GM18909 (cell line): Measurements from ENCODE around the gene GGT6.

Source experiments
- ATAC-seq: cut with Tn5 transposase; IDR thresholded peaks from one replicate; pipeline ENCODE4 v1.9.1; 2021; ENCODE audit warnings: mild to moderate bottlenecking; ENCODE audit not compliant: unreplicated experiment, poor library complexity

The GGT6 gene

DNA sequence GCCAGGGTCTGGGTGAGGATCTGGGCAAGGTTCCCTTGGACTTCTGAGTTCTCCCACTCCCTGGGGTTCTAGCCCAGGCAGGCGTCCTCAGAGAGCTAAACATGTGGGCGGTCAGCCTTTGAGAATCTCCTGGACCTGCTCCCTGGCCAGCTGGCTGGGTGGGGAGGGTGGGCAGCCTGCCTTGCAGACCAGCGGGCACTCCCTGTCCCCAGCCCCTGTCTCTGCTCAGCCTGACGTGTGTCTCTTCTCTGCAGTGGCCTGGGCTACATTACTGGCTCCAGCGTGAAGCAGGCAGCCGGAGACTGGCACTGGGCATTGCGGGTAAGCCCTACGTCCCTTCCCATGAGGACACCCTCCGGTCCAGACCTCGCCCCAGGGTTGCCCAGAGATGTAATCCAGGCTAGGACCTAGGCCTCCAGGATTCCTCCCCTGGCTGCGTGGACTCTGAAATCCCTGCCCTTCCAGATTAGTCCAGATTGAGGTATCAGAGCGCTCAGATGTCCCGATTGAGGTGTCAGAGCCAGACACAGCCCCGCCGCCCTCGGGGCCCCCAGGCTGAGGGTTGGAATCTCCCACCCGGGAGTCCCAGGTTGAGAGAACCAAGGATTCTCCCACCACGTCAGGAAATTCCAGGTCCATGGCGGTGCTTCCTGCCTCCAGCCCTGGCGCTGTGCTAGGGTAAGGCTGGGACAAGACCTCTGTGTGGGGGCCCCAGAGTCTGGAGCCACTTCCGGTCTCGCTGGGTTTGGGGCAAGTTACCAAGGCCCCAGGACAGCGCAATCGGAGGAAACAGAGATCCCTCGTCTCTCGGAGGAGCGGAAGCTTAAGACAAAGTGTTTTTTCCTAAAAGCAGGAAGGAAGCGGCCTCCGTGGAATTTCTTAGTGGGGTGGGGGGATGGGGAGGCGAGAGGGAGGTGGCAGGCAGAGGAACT is 29.3 kb downstream of the GGT6 start:
- no peak for ATAC-seq

DNA sequence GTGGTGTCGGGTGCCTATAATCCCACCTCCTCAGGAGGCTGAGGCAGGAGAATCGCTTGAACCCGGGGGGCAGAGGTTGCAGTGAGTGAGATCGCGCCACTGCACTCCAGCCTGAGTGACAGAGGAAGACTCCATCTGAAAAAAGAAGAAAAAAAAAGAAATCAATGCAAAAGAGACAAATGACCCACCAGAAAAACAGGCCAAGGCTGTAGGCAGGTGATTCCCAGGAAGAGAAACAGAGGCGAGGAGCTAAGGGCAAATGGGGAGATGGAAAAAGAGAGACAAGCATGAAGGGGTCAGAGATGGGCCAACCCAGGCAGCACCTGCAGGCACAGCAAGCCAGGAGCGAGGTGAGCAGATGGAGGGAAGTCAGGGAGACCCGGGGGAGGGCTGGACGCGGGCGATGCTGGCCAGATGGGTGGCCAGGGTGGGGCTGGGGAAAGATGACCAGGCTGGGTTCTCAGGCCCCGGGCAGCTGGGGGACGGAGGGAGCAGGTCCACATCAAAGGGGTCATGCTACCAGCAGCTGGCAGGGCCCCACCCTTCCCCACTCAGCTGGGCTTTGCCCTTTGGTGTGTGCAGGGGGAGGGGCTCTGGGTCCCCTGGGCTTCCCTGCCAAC is 30.7 kb downstream of the GGT6 start:
- ATAC-seq = no peak

DNA sequence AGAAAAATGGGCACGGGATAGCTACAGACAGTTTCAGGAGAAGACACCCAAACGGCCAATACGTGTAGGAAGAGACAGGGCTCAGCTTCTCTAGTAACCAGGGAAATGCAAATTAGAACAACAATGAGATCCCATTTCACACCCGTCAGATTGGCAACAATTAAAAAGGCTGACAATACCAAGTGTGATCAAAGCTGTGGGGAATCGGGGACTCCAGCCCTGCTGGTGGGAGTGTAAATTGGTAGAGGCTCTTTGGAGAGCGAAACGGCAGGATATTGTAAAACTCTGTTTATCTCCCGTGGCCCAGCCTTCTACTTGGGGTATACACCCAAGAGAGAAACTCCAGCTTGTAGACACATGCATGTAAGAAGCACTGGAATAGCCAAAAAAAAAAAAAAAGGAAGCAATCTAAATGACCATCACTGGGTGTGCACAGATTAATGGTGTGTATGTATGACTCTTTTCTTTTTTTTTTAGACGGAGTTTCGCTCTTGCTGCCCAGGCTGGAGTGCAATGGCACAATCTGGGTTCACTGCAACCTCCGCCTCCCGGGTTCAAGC is 32.7 kb downstream of the GGT6 start:
- ATAC-seq = no peak

DNA sequence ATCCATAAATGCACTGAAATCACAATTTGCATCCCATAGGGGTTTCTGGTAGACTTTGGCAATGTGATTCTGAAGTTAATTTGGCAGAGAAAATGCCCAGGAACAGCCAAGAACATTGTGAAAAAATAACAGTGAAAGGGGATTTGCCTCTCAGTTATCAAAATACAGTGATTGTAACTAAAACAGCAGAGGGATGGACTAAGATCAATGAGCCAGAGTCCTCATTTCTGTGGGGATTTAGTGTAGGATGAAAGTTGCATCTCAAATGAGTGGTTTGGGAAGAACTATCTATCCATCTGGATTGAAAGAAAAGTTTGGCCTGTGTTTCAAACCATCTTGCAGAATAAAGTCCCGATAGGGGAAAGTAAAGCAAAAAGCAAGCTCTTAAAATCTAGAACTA is 33.2 kb downstream of the GGT6 start:
- no peak for ATAC-seq

DNA sequence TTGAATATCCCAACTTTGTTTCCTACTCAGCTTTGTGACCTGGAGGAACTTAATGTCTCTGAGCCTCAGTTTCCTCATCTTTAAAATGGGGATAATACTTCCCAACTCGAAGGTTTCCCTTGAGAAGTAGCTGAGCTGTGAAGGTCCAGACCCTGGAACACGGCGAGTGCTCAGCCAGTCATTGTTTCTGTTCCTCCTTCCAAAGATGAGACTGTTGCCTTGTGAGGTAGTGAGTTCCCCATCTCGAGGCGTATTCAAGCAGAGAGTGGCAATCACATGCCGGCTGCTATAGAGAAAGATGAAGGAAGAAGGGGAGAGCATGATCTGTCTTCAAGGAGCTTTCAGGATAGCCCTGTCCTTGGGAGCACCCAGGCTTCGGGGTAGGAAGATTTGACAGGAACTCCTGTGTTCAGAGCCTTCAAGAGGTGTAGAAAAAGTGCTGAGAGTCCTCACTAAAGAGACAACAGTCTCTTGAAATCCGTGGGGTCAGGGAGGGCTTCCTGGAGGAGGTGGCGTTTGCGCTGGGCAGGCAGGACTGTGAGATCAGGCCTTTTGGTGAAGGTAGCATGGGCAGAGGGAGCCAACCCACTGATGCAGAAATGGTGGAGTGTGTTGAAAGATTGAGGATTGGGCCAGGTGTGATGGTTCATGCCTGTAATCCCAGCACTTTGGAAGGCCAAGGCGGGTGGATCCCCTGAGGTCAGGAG is 34.5 kb downstream of the GGT6 start:
- no peak for ATAC-seq

DNA sequence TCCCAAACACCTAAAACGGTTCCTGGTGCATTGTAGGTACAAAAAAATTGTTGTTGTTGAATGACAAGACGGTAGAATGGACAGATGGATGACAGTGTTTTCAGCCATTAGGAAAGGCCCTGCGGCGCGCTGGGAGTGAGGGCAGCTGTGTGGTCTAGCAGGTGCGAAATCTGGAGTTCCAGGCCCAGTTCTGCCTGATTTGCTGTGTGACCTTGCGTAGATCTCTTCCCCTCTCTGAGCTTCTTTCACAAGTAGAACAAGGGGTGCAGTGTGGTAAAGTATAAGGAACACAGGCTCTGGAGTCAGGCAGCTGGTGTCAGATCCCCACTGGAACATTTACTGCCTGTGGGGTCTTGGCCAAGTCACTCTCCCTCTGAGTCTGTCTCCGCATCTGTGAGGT is 36.4 kb downstream of the GGT6 start:
- no peak for ATAC-seq

DNA sequence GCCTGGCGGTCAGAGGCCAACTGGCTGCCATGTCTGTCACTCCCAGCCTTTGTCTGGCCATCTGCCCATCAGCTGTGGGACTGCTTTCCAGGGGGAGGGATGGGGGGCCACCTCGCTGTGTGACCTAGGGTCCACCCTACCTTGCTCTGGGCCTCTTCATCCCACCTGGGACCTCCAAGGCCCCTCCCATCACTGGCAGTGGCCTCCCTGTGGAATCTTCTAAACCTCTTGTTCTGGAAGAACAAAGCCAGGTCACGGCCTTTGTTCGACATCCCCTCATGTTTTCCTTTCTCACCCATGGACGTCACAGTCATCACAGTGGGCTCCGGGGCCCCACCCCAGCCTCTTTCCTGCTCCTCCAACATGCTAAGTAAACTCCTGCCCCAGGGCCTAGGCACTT is 37.7 kb downstream of the GGT6 start:
- no peak for ATAC-seq

DNA sequence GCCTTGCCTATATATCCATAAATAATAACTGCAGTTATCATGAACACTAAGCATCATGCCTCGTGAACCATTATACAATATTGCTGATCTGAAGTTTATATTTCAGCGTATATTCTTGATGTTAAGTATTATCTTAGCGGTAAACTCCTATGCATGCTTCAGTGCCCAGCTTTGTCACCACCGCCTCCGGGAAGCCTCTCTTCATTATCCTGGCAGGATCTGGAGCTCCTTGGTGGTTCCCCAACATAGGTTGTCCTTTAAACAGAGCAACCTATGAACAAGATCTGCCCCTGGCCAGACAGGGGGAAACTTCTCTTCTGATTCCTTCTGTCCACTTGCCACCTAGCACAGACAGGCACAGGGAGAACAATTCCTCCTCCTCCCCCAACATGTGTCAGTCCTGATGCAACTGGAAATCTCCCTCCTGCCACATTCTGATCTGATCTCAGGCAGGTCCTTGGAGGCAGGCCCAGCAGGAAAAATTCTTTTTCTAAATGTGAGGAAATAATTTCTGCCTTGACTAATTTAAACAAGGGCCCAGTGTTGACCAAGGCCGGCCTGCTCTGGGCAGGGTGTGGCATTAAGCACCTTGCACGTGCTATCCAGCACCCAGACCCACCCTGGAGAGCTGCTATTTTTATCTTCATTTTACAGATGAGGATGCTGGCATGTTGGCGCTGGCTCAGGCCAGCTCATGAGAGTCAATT is 39.3 kb downstream of the GGT6 start:
- no peak for ATAC-seq

DNA sequence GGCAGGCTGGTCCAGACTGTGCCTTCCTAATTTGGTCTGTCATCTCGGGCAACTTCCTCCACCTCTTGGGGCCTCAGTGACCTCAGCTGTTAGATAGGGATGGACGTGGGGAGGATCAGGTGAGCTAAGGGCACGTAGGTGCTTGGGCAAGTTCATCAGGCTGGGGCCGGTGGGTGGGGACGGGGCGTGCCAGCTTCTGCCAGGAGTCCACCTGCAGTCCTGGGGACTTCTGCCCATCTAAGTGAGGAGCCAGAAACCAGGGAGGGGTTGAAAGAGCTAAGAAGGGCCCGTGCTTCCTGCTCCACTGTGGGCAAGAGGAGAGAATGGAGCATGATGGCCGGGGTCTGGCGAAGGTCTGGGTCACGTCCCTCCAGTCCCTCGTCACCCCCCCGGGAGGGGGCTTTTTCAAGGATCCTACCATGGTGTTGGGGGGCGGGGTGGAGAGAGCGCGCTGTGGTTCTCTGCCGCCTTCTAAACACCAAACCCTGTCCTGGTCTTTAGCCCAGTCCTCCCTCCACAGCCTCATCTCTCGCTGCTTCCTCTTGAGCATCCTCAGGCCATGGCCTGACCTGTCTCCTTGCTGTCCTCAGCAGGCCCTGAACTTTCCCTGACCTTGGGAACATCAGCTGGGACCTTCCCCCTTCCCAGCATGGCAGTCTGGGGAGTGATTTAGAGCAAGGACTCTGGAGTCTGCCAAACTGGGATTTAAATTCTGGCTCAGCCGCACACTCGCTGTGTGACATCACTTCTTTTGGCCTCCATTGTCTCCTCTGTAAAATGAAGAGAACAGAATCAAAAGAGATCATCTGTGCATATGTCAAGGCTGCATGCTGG is 40.1 kb downstream of the GGT6 start:
- no peak for ATAC-seq

DNA sequence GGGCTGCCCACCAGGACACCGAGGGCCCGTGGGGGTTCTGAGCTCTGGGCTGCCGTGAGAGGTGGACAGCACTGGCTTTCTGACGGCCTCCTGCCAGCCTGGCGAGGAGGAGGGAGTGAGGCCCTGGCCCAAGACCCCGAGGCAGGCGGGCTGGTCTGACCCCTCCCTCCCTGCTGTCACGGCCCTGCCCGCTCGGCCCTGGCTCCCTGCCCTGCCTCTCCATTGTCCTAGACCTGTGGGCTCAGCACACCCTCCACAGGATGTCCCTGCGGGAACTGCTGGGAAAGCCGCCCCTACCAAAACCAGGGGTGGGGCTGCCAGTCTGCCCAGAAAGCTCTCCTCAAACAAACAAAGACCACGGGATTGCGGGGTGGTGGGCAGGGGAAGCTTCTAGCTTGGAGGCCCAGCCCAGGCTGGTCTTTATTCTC is 41.0 kb downstream of the GGT6 start:
- no peak for ATAC-seq

DNA sequence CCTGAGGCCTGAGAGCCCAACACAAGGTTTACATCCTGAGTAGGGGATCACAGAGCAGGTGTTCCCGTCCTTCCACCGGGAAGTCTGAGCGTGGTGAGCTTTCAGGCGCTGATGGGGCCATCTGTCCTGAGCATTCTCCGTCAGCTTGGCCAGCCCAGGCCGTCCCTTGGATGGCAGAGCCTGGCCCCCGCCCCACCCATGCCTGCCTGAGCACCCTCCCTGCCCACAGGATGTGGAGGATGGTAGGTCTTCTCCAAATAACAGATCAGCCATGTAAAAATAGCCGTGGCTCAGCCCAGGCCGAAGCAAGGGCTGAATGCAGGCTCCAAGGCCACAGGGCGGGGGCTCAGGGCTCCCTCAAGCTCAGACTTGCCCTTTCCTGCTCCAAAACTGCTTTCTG is 41.5 kb downstream of the GGT6 start:
- no peak for ATAC-seq

DNA sequence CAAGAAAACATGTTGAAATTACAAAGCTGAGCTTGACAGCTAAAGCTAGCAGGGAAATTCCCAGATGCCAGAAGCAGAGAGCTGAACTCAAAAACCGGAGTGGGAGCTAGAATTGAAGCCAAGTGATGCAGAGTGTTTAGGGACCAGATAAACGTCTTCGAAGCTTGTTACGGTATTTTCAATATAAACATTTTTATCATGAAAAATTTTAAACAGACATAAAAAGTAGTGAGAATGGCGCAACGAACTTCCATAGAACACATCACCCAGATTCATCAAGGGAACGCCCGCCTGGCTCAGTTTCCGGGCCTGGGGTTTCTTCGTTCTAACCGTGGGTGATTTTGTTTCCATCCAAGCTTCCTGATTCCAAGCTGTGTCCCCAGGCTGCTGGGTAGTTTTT is 43.6 kb downstream of the GGT6 start:
- no peak for ATAC-seq

DNA sequence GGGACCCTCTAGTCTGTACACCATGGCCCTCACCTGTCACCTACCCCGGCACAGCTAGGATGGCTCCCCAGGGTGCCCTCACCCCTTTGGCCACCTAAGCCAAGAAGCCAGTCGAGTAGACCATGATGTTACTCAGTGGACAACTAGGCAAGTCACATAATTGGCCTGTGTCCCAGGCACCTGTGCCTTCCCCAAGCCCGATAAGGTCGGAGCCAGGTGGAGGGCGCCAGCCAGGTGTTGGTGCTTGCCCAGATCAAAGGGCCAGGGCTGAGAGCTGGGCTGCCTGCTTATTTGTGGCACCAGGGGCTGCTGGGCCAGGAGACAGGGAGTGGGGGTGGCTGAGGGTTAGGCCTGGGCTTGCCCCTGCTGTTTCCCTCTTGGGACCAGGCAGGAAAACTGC is 44.9 kb downstream of the GGT6 start:
- no peak for ATAC-seq

DNA sequence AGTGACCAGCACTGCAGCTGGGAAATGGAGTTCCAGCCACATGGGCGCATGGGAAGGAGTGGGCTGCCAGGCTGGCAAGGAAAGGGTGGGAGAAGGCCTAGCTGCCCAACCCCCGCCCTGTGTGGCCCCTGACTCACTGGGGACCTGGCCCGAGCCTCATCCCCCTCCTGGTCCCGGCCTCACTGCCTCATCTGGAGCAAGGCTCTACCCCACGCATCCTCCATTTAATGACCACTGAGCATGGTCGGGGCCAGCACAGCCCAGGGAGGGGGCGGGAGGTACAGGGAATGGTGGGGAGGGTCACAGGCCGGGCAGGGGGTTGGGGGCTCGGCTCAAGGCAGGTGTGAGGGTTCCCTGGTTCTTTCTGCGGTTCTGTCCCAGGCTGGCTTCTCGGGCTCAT is 45.6 kb downstream of the GGT6 start:
- ATAC-seq = no peak

DNA sequence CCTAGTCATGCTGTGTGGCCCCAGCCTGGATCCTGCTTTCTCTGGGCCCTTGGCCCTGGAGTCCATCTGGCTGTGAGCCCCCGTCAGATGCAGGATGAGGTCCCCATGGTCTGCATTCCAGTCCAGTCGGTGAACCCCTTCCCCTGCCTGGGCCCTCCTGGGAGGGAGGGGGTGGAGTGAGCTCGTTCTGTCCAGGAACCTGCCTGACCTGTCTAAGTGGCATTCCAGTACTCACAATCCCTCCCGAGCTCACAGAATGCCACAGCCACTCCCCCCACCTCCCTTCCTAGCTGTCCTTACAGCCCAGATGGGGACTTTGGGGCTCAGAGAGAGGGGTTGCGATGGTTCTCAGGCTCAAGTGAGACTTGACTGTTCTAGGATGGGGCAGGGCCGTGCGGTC is 46.2 kb downstream of the GGT6 start:
- ATAC-seq = no peak

DNA sequence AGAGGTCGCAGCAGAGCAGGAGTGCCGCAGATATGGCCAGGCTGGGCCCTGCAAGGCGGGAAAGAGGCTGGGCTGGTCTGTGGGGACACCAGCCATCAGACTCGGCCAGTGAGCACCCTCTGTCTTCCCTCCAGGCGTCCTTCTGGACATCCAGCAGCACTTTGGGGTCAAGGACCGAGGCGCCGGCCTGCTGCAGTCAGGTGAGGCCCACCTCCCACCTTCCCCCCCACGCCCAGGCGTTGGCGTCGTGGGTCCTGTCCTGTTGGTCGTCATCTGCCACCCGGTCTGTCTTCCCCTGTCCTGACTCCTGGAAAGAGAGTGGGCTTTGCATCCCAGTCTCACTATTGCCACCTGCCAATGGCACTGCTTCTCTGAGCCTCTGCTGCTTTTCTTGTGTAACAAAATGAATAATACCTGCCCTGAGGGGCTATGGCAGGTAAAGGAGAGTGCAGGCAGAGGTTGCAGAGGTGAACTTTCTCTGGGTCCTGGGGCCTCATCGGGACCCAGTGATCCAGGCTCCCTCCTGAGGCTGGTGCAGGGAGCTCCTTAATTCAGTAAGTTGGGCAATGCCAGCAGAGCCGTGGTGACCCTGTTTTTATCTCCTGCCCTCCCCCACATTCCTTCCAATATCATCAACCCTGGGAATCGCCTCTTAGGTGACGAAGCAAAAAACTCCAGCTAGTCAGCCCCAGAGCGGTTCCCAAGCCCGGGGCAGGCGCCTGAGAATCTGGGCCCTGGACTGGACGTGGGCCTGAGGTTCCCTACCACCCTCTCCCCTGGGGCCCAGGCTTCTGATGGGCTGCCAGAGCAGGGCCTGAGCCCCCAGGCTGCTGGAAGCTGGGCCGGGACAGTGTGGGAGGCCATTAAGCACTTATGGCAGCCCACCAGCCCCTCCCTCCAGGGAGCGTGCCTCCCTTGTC is 47.0 kb downstream of the GGT6 start:
- no peak for ATAC-seq

DNA sequence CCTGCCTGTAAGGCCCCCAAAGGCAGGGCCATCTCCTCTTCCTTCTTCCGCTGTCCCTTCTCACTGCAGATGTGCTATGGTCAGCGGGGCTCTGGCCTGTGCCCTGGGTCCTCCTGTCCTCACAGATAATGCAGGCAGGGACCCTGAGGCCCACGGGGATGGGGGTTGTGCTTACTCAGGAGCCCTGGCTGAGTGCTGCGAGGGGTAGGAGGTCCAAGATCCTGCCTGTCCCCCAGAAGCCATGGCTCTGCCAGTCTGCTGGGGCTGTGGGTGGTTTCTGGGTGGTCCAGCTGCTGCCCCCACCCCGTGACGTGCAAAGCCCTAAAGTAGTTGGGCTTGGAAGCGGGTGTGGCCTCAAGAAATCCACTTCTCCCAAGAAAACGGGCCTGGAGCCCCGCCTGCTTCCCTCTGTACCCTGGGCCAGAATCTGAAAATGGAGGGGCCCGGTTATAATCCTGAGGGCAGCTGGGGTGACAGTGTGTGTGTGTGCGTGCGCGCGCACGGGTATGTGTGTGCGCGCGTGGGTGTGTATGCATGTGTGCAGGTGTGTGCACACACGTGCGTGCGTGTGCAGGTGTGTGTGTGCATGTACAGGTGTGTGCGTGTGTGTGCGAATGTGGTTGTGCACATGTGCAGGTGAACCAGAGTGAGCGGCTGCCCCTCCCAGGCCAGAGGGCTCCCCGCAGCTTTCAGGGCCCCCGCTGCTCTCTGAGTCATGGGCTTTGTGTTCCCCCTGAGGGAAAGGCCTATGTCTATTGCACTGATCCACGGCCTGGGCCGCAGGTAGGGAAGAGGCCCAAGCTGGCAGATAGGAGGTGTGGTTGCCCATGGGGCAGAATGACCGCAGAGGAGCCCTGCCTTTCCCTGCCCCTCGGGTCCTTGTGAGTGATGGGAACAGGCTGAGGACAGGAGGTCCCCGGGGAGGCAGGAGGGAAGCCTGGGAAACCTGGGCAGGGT is 47.9 kb downstream of the GGT6 start:
- no peak for ATAC-seq
